Cerebellar nuclear complex (tissue), 1 donor: ENCODE measurements around the gene GFPT1.
"Not testable (repeated sequence)": the region's sequence is repeated elsewhere in the genome, so short reads cannot be mapped to it uniquely, and the experiment has no call there.

Experiments
- DNase-seq, 2 experiments: peaks; one replicate each; lab custom pipeline; 2025; lab: John Stamatoyannopoulos, UW

GFPT1 gene

GRCh38 chr2:69383176-69383812, 3.7 kb downstream of the GFPT1 start:
- no peak for DNase-seq

- no peak for DNase-seq
Measured at GRCh38 chr2:69382547-69382946, 4.5 kb downstream of the GFPT1 start.

- no peak for DNase-seq
Measured at GRCh38 chr2:69381337-69381737, 5.7 kb downstream of the GFPT1 start.

GRCh38 chr2:69380072-69380917, 6.7 kb downstream of the GFPT1 start:
- no peak for DNase-seq

GRCh38 chr2:69376403-69376802, 10.6 kb downstream of the GFPT1 start:
- no peak for DNase-seq

- no peak for DNase-seq
Measured at GRCh38 chr2:69375494-69376353, 11.3 kb downstream of the GFPT1 start.

- DNase-seq = no peak
Measured at GRCh38 chr2:69372767-69373166, 14.3 kb downstream of the GFPT1 start.

- no peak for DNase-seq
Measured at GRCh38 chr2:69369802-69370201, 17.2 kb downstream of the GFPT1 start.

GRCh38 chr2:69368588-69368987, 18.4 kb downstream of the GFPT1 start:
- DNase-seq = no peak

GRCh38 chr2:69359371-69359770, 27.7 kb downstream of the GFPT1 start:
- no peak for DNase-seq

GRCh38 chr2:69358914-69359313, 28.1 kb downstream of the GFPT1 start:
- DNase-seq = no peak

- no peak for DNase-seq
Measured at GRCh38 chr2:69356471-69356870, 30.6 kb downstream of the GFPT1 start.

GRCh38 chr2:69354976-69355375, 32.1 kb downstream of the GFPT1 start:
- DNase-seq = not testable (repeated sequence)

GRCh38 chr2:69353360-69353759, 33.7 kb downstream of the GFPT1 start:
- DNase-seq = no peak

- DNase-seq = no peak
Measured at GRCh38 chr2:69348781-69349180, 38.2 kb downstream of the GFPT1 start.

GRCh38 chr2:69345434-69345833, 41.6 kb downstream of the GFPT1 start:
- no peak for DNase-seq

- DNase-seq = no peak
Measured at GRCh38 chr2:69344305-69344704, 42.7 kb downstream of the GFPT1 start.

- no peak for DNase-seq
Measured at GRCh38 chr2:69340101-69340775, 46.8 kb downstream of the GFPT1 start.

GRCh38 chr2:69335311-69335710, 51.7 kb downstream of the GFPT1 start:
- no peak for DNase-seq

- no peak for DNase-seq
Measured at GRCh38 chr2:69333352-69333751, 53.7 kb downstream of the GFPT1 start.

- no peak for DNase-seq
Measured at GRCh38 chr2:69330781-69331180, 56.2 kb downstream of the GFPT1 start.

- DNase-seq = no peak
Measured at GRCh38 chr2:69322631-69323030, 64.4 kb downstream of the GFPT1 start.
